Stromal cell of bone marrow (primary cell): ENCODE data around the gene KIAA0513.
"Not testable (repeated sequence)": the region's sequence is repeated elsewhere in the genome, so short reads cannot be mapped to it uniquely, and the experiment has no call there.

Experiments used
- DNase-seq: peaks from one replicate; pipeline ENCODE4 v3.0.0-alpha.2; 2012; ENCODE audit warnings: low read depth

KIAA0513 gene

GRCh38 chr16:85028685-85029407 is 1.3 kb downstream of the KIAA0513 start:
- peak; percentile 74 for DNase-seq

- no peak for DNase-seq
Measured at GRCh38 chr16:85029408-85029784, 1.8 kb downstream of the KIAA0513 start.

- no peak for DNase-seq
Measured at GRCh38 chr16:85029981-85030401, 2.4 kb downstream of the KIAA0513 start.

GRCh38 chr16:85031451-85031850 is 3.9 kb downstream of the KIAA0513 start:
- DNase-seq: no peak

GRCh38 chr16:85032187-85032586 is 4.6 kb downstream of the KIAA0513 start:
- not testable (repeated sequence) for DNase-seq

GRCh38 chr16:85033171-85033570 is 5.6 kb downstream of the KIAA0513 start:
- DNase-seq: no peak

- DNase-seq: no peak
Measured at GRCh38 chr16:85034591-85035433, 7.2 kb downstream of the KIAA0513 start.

- no peak for DNase-seq
Measured at GRCh38 chr16:85036236-85037049, 8.8 kb downstream of the KIAA0513 start.

GRCh38 chr16:85037050-85037410 is 9.4 kb downstream of the KIAA0513 start:
- peak; percentile 57 for DNase-seq

GRCh38 chr16:85037721-85038120 is 10.1 kb downstream of the KIAA0513 start:
- DNase-seq: no peak

GRCh38 chr16:85040685-85041084 is 13.1 kb downstream of the KIAA0513 start:
- no peak for DNase-seq

- DNase-seq: no peak
Measured at GRCh38 chr16:85041219-85042166, 13.9 kb downstream of the KIAA0513 start.

- no peak for DNase-seq
Measured at GRCh38 chr16:85042167-85042526, 14.6 kb downstream of the KIAA0513 start.

GRCh38 chr16:85042606-85043005 is 15.0 kb downstream of the KIAA0513 start:
- no peak for DNase-seq

- no peak for DNase-seq
Measured at GRCh38 chr16:85045077-85045476, 17.5 kb downstream of the KIAA0513 start.

- no peak for DNase-seq
Measured at GRCh38 chr16:85045641-85046471, 18.3 kb downstream of the KIAA0513 start.

- no peak for DNase-seq
Measured at GRCh38 chr16:85046472-85046916, 18.9 kb downstream of the KIAA0513 start.

- DNase-seq: no peak
Measured at GRCh38 chr16:85046931-85047866, 19.6 kb downstream of the KIAA0513 start.

- DNase-seq: no peak
Measured at GRCh38 chr16:85047867-85048455, 20.4 kb downstream of the KIAA0513 start.
